Gastrocnemius medialis (tissue), 4 donors: ENCODE results near the gene NTM. TPM values are rescaled to one million over a fixed set of nuclear protein-coding genes. Genes with fewer than 3 reads are reported as not detected.

Experiments
- ATAC-seq, 2 donors: fragments of 150-250 bp; one replicate each; pipeline ENCODE4 v1.9.1; 2016
- DNase-seq, 2 donors: peaks; one replicate each; pipeline ENCODE4 v3.0.0-alpha.2; 2019
- H3K27ac ChIP-seq, 4 donors: fragments of 200-600 bp; sonication (generic); 1 replicate in 1 of 4; 2 replicates in 3 of 4; pipeline ENCODE4 v1.5.1; 2016 to 2018; ENCODE audit warnings: mild to moderate bottlenecking in 2 of 4, moderate library complexity in 1 of 4
- H3K27me3 ChIP-seq, 3 donors: fragments of 200-600 bp; sonication (generic) in 2 of 3; 1 replicate in 1 of 3; 2 replicates in 2 of 3; pipeline versions ENCODE4 v1.5.1 to v1.6.0; 2016 to 2019; ENCODE audit warnings: mild to moderate bottlenecking in 1 of 3, moderate library complexity in 1 of 3
- H3K36me3 ChIP-seq, 2 donors: fragments of 200-600 bp; sonication (generic) in 1 of 2; one replicate each; pipeline ENCODE4 v1.5.1; 2017 to 2018
- H3K4me1 ChIP-seq, 2 donors: fragments of 200-600 bp; sonication (generic) in 1 of 2; one replicate each; pipeline ENCODE4 v1.5.1; 2016 to 2017; ENCODE audit warnings: mild to moderate bottlenecking in 2 of 2
- H3K4me3 ChIP-seq, 4 donors: fragments of 200-600 bp; sonication (generic) in 3 of 4; 1 replicate in 1 of 4; 2 replicates in 3 of 4; pipeline ENCODE4 v1.5.1; 2016 to 2019; ENCODE audit warnings: mild to moderate bottlenecking in 2 of 4
- H3K9me3 ChIP-seq, 3 donors: fragments of 200-600 bp; sonication (generic) in 2 of 3; 1 replicate in 1 of 3; 2 replicates in 2 of 3; pipeline ENCODE4 v1.5.1; 2016 to 2019
- POLR2A ChIP-seq, 2 donors: fragments of 450-650 bp; IDR thresholded peaks; one replicate each; pipeline ENCODE4 v1.6.1; 2017; ENCODE audit warnings: antibody characterized with exemption in 2 of 2, mild to moderate bottlenecking in 2 of 2, moderate library complexity in 2 of 2
- in situ Hi-C, 4 donors: fragments of 200-750 bp; cut with MboI; loops; one replicate each; pipeline versions ENCODE4 v1.15.0 to v1.8.0; 2017; ENCODE audit warnings: low sequenced_read_pairs in 4 of 4
- intact Hi-C: fragments of 100-400 bp; cut with DNase I; formaldehyde crosslinking; loops from one replicate; pipeline ENCODE4 v1.15.1; 2023; ENCODE audit warnings: low total_unique reads
- total RNA-seq, 4 donors: library from RNA; depleted of rRNA; stranded (reverse); fragments of >200 nt; gene quantifications; one replicate each; pipeline versions ENCODE4 v1.1.0 to v1.2.3, GENCODE V29; 2016
- TF ChIP-seq, protein P1 (sequence below), 5 experiments: fragments of 450-650 bp in 3 of 5; fragments of 200-600 bp in 2 of 5; sonication (generic) in 2 of 5; IDR thresholded peaks in 4 of 5; conservative IDR thresholded peaks in 1 of 5; 1 replicate in 4 of 5; 2 replicates in 1 of 5; pipeline ENCODE4 v1.5.1; 2016 to 2019; ENCODE audit warnings: antibody characterized with exemption in 5 of 5, mild to moderate bottlenecking in 3 of 5, moderate library complexity in 3 of 5

The NTM gene
- total RNA-seq, 4 donors from 2014 or later = 0.69 TPM; not detected in 3

DNA sequence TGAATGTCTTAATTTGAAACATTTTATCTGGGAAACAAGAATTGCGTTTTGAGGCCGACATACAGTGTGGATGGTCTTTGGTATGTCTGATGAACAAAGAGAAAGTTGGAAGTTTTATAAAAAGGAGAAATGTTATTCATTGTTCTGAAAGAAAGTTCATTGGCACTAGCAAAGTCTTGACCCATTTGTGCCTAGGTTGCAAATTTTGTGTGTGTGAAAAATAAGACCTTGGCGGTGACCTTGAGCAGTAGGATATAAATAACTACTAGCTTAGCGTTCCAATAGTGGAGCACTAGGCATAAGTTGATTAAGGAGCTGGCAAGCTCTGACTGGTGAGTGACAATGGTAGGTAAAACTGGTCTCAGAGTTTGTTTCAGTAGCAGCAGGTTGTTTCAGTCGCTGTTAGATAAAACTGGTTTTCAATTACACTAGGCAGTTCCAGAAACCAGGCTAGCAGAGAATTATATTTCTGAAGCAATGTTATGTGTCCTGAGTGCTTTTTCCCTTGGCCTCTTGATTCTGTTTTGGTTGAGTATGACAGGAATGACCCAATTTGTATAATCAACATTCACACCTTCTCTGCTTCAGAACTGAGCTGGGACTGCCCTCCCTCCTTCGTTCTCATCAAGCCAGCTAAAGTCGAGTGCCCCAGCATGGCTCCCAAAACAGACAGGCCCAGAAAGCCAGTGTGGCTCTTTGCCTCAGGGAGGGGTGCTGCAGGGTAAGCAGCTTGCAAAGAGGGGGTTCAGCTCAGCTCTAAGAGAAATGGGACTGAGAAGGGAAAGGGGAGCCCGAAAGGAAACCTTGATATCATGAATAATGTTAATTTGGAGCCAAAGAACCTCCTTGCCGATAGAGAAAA, 85.7 kb downstream of the NTM start:
- H3K27ac ChIP-seq = no peak overlapping the region
- no peaks in the 10 kb centered on the region for H3K4me1 ChIP-seq
- intact Hi-C loops = no loop called here
- no peak for ATAC-seq
- no peaks in the 10 kb centered on the region for H3K27me3 ChIP-seq
- no peaks in the 10 kb centered on the region for H3K9me3 ChIP-seq
- H3K36me3 ChIP-seq = no peaks in the 10 kb centered on the region
- in situ Hi-C loops = no loop called here
- no peak for DNase-seq
- H3K4me3 ChIP-seq = no peak overlapping the region
- TF ChIP-seq, protein P1, sequence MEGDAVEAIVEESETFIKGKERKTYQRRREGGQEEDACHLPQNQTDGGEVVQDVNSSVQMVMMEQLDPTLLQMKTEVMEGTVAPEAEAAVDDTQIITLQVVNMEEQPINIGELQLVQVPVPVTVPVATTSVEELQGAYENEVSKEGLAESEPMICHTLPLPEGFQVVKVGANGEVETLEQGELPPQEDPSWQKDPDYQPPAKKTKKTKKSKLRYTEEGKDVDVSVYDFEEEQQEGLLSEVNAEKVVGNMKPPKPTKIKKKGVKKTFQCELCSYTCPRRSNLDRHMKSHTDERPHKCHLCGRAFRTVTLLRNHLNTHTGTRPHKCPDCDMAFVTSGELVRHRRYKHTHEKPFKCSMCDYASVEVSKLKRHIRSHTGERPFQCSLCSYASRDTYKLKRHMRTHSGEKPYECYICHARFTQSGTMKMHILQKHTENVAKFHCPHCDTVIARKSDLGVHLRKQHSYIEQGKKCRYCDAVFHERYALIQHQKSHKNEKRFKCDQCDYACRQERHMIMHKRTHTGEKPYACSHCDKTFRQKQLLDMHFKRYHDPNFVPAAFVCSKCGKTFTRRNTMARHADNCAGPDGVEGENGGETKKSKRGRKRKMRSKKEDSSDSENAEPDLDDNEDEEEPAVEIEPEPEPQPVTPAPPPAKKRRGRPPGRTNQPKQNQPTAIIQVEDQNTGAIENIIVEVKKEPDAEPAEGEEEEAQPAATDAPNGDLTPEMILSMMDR (IDR thresholded peaks at IDR 0.05 in 4 of 5, conservative IDR thresholded peaks at IDR 0.05 in 1 of 5) = no peak

DNA sequence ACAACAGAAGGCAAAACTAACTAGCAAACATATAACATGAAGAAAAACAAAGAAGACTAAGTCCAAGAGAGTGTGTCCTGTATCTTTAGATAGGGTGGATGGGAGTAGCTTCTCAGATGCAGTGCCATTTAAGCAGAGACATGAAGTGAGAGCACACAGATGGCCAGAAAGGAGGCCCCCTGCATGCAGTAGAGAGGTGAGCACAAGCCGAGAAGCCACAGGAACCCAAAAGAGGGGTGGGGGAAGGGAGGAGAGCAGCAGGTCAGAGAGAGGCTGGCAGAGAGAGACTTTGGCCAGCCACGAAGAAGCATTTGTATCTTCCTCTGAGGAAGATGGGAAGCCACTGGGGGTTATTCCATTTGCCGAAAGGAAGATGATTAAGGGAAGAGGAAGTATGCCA, 86.7 kb downstream of the NTM start:
- Histone ChIP-seq H3K27ac (no peak overlapping the region), H3K27me3 (no peaks in the 10 kb centered on the region), H3K9me3 (no peaks in the 10 kb centered on the region), H3K4me3 (no peak overlapping the region), H3K4me1 (no peaks in the 10 kb centered on the region), H3K36me3 (no peaks in the 10 kb centered on the region)
- in situ Hi-C loops = no loop called here
- intact Hi-C loops = no loop called here
- ATAC-seq (no peak), DNase-seq (no peak)
- TF ChIP-seq POLR2A (IDR thresholded peaks at IDR 0.05) = no peak
- TF ChIP-seq, protein P1 (IDR thresholded peaks at IDR 0.05 in 4 of 5, conservative IDR thresholded peaks at IDR 0.05 in 1 of 5) = no peak

DNA sequence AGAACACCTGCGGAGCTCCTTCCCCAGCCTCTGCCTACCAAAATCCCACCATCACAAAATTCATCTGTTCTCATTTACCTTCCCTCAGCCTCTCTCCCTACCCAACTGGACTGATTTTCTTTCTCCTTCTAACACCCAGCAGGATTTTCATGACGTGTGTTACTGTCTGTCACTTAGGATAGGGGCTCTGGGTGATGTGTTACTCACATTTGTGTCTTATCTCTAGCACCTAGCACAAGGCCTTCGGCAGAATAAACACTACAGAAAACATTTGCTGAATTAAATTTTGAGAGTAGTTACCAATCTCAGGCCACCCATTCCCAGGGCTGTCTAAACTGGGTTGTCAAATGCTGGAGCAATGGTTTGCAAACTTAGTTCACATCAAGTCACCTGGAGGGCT, 88.0 kb downstream of the NTM start:
- H3K36me3 ChIP-seq = no peaks in the 10 kb centered on the region
- H3K9me3 ChIP-seq = no peaks in the 10 kb centered on the region
- no peaks in the 10 kb centered on the region for H3K27me3 ChIP-seq
- DNase-seq (no peak), ATAC-seq (no peak)
- in situ Hi-C loops (no loop called here), intact Hi-C loops (no loop called here)
- no peak overlapping the region for H3K27ac ChIP-seq
- H3K4me3 ChIP-seq = no peak overlapping the region
- no peaks in the 10 kb centered on the region for H3K4me1 ChIP-seq
- no peak for TF ChIP-seq POLR2A (IDR thresholded peaks at IDR 0.05)
- TF ChIP-seq, protein P1 (IDR thresholded peaks at IDR 0.05 in 4 of 5, conservative IDR thresholded peaks at IDR 0.05 in 1 of 5) = no peak

DNA sequence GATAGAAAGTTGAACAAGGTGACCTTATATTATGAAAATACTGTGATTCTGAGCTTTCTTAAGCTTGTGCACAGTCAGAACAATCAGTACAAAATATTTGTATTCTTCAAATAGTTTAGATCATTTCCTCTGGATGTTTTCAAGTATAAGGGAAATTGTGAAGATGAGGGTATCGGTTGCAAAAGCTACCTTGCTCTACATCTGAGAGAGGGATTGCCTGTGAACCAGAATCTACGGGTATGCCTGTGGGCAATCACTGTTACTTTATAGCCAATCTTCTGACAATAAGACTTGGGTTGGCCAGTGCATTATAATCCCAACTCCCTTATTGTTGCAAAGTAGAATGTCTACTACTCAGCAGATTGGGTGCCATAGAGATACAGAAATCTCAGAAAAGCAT, 90.5 kb downstream of the NTM start:
- H3K4me3 ChIP-seq = no peak overlapping the region
- no peak for ATAC-seq
- no peak overlapping the region for H3K27ac ChIP-seq
- no peaks in the 10 kb centered on the region for H3K36me3 ChIP-seq
- no peaks in the 10 kb centered on the region for H3K27me3 ChIP-seq
- no peaks in the 10 kb centered on the region for H3K4me1 ChIP-seq
- in situ Hi-C loops = no loop called here
- H3K9me3 ChIP-seq = no peaks in the 10 kb centered on the region
- intact Hi-C loops = no loop called here
- TF ChIP-seq, protein P1 (IDR thresholded peaks at IDR 0.05 in 4 of 5, conservative IDR thresholded peaks at IDR 0.05 in 1 of 5) = no peak
- no peak for TF ChIP-seq POLR2A (IDR thresholded peaks at IDR 0.05)
- DNase-seq = no peak
